Panc1 (cell line): ENCODE measurements around the gene MFAP5. TPM values are rescaled to one million over a fixed set of nuclear protein-coding genes. Genes with fewer than 3 reads are reported as not detected.

Source experiments
- ATAC-seq: fragments of 200-7000 bp; cut with Tn5 transposase; 2 replicates; pipeline ENCODE4 v1.9.1; 2020; ENCODE audit warnings: mild to moderate bottlenecking, moderate library complexity
- BruUV-seq: library from RNA; stranded (reverse); fragments of 400-500 nt; replicated peaks from 2 replicates; lab custom pipeline; 2021; lab: Mats Ljungman, UMichigan
- CTCF ChIA-PET: fragments of 300-600 bp; sonication (Branson Sonifier 250); formaldehyde crosslinking; loops from one replicate; lab custom pipeline; 2022; ENCODE audit warnings: antibody characterized with exemption; lab: Charles Lee
- POLR2A ChIA-PET: fragments of 300-600 bp; sonication (Branson Sonifier 250); formaldehyde crosslinking; loops from one replicate; lab custom pipeline; 2022; ENCODE audit warnings: antibody characterized with exemption; lab: Charles Lee
- DNase-seq: peaks from one replicate; pipeline ENCODE4 v3.0.0-alpha.2; 2010; ENCODE audit warnings: low read depth, low spot score
- H3K27ac ChIP-seq: 2 replicates; pipeline ENCODE4 v1.5.1; 2011; ENCODE audit warnings: mild to moderate bottlenecking, low read length, inconsistent platforms
- H3K27me3 ChIP-seq: fragments of 200-500 bp; sonication (Bioruptor generic); 2 replicates; pipeline ENCODE4 v1.6.0; 2014; ENCODE audit warnings: low read length, inconsistent platforms; ENCODE audit not compliant: control insufficient read depth, insufficient read depth
- H3K36me3 ChIP-seq: fragments of 200-500 bp; sonication (Bioruptor generic); 2 replicates; pipeline ENCODE4 v1.5.1; 2014; ENCODE audit warnings: inconsistent platforms, mild to moderate bottlenecking, low read length, moderate library complexity; ENCODE audit not compliant: control insufficient read depth, insufficient read depth
- H3K4me1 ChIP-seq: 2 replicates; pipeline ENCODE4 v1.5.1; 2011; ENCODE audit warnings: inconsistent platforms, mild to moderate bottlenecking, low read length, moderate library complexity; ENCODE audit not compliant: control insufficient read depth, insufficient read depth
- H3K4me3 ChIP-seq, 2 experiments: 2 replicates each; pipeline ENCODE4 v1.5.1; 2011 to 2012; ENCODE audit warnings: low read depth in 2 of 2, low read length in 2 of 2, mild to moderate bottlenecking in 2 of 2, inconsistent platforms in 1 of 2, moderate library complexity in 1 of 2
- H3K9me3 ChIP-seq: fragments of 200-500 bp; sonication (Bioruptor generic); 2 replicates; pipeline ENCODE4 v1.5.1; 2014; ENCODE audit warnings: low read depth, mild to moderate bottlenecking, inconsistent platforms, low read length, moderate library complexity; ENCODE audit not compliant: control insufficient read depth, insufficient read depth
- POLR2AphosphoS5 ChIP-seq: IDR thresholded peaks from 2 replicates; pipeline ENCODE4 v1.6.1; 2012; ENCODE audit warnings: mild to moderate bottlenecking, low read depth, low read length, moderate library complexity
- SIN3A ChIP-seq: IDR thresholded peaks from 2 replicates; pipeline ENCODE4 v1.6.1; 2012; ENCODE audit warnings: low read depth, mild to moderate bottlenecking, low read length, moderate library complexity, borderline replicate concordance; ENCODE audit not compliant: insufficient read depth
- TCF7L2 ChIP-seq: IDR thresholded peaks from 2 replicates; pipeline ENCODE4 v1.6.1; 2011; ENCODE audit warnings: mild to moderate bottlenecking, low read depth, low read length, inconsistent platforms
- in situ Hi-C: cut with HindIII; loops from 2 replicates; pipeline ENCODE4 v1.10.0; 2016; ENCODE audit warnings: low sequenced_read_pairs, low pct_unique_long_range_greater_than_20kb
- intact Hi-C: fragments of 100-400 bp; cut with micrococcal nuclease; formaldehyde crosslinking; loops from one replicate; pipeline ENCODE4 v1.10.0; 2022; ENCODE audit not compliant: unreplicated experiment
- total RNA-seq: library from RNA; stranded (reverse); gene quantifications from one replicate; pipeline ENCODE4 v1.2.1, GENCODE V29; 2021; ENCODE audit not compliant: unreplicated experiment
- TF ChIP-seq, protein P1 (sequence below), 2 experiments: IDR thresholded peaks; 2 replicates each; pipeline ENCODE4 v1.6.1; 2011 to 2012; ENCODE audit warnings: low read depth in 2 of 2, control low read depth in 1 of 2, low read length in 1 of 2, mild to moderate bottlenecking in 1 of 2, moderate library complexity in 1 of 2; ENCODE audit not compliant: insufficient read depth in 1 of 2
- TF ChIP-seq, protein P2 (sequence below): fragments of 450-650 bp; IDR thresholded peaks from 2 replicates; pipeline ENCODE4 v1.5.1; 2017; ENCODE audit warnings: mild to moderate bottlenecking

Gene MFAP5
- total RNA-seq, 1 experiment from 2014 or later, result not detected

DNA sequence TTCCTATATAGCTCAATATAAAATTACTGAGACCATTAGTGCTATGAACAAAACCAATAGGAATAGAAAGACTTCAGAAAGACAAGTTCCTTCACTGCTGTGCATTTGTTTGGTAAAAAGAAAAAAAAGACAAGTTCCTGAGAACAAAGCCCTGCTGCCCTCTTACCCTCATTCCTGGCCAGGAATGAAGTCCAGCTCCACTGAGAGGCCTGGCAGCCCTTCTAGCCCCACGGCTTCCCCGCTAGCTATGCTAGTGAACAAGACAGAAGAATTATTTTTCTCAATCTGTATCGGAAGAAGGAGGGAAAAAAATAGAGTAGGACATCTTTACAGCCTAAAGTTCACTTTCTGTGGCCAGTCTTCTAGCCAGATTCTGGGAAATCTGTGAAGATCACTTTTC is 1.6 kb downstream of the MFAP5 start:
- no peak overlapping the region for H3K4me3 ChIP-seq

DNA sequence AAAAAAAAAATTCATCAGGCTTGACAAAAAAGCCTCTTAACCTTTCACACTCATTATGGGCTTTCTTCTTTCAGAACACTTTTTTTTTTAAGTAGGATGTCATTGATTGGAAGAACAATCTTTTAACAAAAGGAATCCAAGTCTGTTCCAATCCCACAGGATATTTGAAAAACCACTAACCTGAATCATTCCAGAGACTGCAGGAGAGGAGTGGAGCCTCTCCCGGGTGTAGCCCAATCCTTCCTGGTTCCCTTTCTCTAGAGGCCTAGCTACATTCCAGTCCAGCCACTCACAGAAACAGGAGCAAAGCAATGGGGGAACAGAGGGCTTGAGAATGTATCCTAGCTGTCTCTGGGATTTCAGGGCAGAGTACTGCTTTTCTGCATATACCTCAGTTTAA is 4.3 kb downstream of the MFAP5 start:
- Histone ChIP-seq H3K4me1 (no peaks in the 10 kb centered on the region), H3K27me3 (no peaks in the 10 kb centered on the region; the same call in 1 of the 2 replicates), H3K27ac (no peak overlapping the region), H3K36me3 (no peaks in the 10 kb centered on the region), H3K4me3 (no peak overlapping the region), H3K9me3 (no peaks in the 10 kb centered on the region)
- BruUV-seq, result no TSS peak
- POLR2A ChIA-PET, result no interaction called here
- TF ChIP-seq, protein P1, sequence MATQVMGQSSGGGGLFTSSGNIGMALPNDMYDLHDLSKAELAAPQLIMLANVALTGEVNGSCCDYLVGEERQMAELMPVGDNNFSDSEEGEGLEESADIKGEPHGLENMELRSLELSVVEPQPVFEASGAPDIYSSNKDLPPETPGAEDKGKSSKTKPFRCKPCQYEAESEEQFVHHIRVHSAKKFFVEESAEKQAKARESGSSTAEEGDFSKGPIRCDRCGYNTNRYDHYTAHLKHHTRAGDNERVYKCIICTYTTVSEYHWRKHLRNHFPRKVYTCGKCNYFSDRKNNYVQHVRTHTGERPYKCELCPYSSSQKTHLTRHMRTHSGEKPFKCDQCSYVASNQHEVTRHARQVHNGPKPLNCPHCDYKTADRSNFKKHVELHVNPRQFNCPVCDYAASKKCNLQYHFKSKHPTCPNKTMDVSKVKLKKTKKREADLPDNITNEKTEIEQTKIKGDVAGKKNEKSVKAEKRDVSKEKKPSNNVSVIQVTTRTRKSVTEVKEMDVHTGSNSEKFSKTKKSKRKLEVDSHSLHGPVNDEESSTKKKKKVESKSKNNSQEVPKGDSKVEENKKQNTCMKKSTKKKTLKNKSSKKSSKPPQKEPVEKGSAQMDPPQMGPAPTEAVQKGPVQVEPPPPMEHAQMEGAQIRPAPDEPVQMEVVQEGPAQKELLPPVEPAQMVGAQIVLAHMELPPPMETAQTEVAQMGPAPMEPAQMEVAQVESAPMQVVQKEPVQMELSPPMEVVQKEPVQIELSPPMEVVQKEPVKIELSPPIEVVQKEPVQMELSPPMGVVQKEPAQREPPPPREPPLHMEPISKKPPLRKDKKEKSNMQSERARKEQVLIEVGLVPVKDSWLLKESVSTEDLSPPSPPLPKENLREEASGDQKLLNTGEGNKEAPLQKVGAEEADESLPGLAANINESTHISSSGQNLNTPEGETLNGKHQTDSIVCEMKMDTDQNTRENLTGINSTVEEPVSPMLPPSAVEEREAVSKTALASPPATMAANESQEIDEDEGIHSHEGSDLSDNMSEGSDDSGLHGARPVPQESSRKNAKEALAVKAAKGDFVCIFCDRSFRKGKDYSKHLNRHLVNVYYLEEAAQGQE (IDR thresholded peaks at IDR 0.05; ENCODE audit: insufficient read depth in 1 of 2, low read depth in 2 of 2, low read length in 1 of 2), result no peak
- TF ChIP-seq, protein P2, sequence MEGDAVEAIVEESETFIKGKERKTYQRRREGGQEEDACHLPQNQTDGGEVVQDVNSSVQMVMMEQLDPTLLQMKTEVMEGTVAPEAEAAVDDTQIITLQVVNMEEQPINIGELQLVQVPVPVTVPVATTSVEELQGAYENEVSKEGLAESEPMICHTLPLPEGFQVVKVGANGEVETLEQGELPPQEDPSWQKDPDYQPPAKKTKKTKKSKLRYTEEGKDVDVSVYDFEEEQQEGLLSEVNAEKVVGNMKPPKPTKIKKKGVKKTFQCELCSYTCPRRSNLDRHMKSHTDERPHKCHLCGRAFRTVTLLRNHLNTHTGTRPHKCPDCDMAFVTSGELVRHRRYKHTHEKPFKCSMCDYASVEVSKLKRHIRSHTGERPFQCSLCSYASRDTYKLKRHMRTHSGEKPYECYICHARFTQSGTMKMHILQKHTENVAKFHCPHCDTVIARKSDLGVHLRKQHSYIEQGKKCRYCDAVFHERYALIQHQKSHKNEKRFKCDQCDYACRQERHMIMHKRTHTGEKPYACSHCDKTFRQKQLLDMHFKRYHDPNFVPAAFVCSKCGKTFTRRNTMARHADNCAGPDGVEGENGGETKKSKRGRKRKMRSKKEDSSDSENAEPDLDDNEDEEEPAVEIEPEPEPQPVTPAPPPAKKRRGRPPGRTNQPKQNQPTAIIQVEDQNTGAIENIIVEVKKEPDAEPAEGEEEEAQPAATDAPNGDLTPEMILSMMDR, result no peak
- TF ChIP-seq TCF7L2, result no peak
- no peak for TF ChIP-seq SIN3A
- no peak for TF ChIP-seq POLR2AphosphoS5
- intact Hi-C loops, result loop anchor here (5.0 to 10.0 kb wide), 2 partner anchors 234 to 386 kb away; no protein-coding TSS in a partner anchor
- CTCF ChIA-PET, result no interaction called here
- in situ Hi-C loops, result no loop called here
- no peak for DNase-seq
- ATAC-seq, result no peak

More for the DNA sequence above, 1.6 kb downstream of the MFAP5 start:
- no peaks in the 10 kb centered on the region; the same call in 1 of the 2 replicates for H3K27me3 ChIP-seq
- ChIA-PET POLR2A (no interaction called here), CTCF (no interaction called here)
- H3K9me3 ChIP-seq, result no peaks in the 10 kb centered on the region
- ATAC-seq, result no peak
- intact Hi-C loops, result no loop called here
- H3K36me3 ChIP-seq, result no peaks in the 10 kb centered on the region
- no peak overlapping the region for H3K27ac ChIP-seq
- no peaks in the 10 kb centered on the region for H3K4me1 ChIP-seq
- DNase-seq, result no peak
- BruUV-seq, result no TSS peak
- in situ Hi-C loops, result no loop called here
- TF ChIP-seq TCF7L2 (no peak), SIN3A (no peak), POLR2AphosphoS5 (no peak)
- TF ChIP-seq, protein P1 (IDR thresholded peaks at IDR 0.05; ENCODE audit: insufficient read depth in 1 of 2, low read depth in 2 of 2, low read length in 1 of 2), result no peak
- TF ChIP-seq, protein P2, result no peak
